Lower leg skin (tissue), 3 donors: Measurements from ENCODE around the gene C4BPA.

Experiments
- POLR2A ChIP-seq, 2 donors: fragments of 450-650 bp; IDR thresholded peaks; one replicate each; pipeline ENCODE4 v1.6.1; 2016 to 2017; ENCODE audit warnings: antibody characterized with exemption in 2 of 2, mild to moderate bottlenecking in 1 of 2, moderate library complexity in 1 of 2
- TF ChIP-seq, protein P1 (sequence below), 3 donors: fragments of 450-650 bp; IDR thresholded peaks; one replicate each; pipeline ENCODE4 v1.5.1; 2016; ENCODE audit warnings: antibody characterized with exemption in 3 of 3, mild to moderate bottlenecking in 3 of 3, moderate library complexity in 2 of 3

DNA sequence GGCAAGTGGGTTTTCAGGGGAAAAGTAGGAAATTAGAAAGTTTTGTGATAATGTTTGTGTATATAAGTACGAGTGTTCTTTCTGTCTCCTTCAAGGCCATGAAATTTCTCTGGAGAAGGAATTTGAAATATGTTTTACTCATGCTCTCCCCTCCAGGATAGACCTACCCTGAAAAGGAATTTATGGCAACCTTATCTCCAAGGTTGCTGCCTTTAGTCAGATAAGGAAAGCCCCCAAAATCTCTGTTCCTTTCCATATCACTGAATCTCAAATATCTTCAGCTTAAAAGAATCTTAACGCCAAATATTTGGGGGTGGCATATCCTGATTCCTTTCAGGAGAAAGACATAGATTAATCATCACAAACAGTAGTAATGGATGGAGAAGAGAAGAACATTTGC, 15.9 kb upstream of the C4BPA start:
- TF ChIP-seq, protein P1, sequence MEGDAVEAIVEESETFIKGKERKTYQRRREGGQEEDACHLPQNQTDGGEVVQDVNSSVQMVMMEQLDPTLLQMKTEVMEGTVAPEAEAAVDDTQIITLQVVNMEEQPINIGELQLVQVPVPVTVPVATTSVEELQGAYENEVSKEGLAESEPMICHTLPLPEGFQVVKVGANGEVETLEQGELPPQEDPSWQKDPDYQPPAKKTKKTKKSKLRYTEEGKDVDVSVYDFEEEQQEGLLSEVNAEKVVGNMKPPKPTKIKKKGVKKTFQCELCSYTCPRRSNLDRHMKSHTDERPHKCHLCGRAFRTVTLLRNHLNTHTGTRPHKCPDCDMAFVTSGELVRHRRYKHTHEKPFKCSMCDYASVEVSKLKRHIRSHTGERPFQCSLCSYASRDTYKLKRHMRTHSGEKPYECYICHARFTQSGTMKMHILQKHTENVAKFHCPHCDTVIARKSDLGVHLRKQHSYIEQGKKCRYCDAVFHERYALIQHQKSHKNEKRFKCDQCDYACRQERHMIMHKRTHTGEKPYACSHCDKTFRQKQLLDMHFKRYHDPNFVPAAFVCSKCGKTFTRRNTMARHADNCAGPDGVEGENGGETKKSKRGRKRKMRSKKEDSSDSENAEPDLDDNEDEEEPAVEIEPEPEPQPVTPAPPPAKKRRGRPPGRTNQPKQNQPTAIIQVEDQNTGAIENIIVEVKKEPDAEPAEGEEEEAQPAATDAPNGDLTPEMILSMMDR (IDR thresholded peaks at IDR 0.05) = no peak
- no peak for TF ChIP-seq POLR2A (IDR thresholded peaks at IDR 0.05)
